ENCODE results near the gene NES.

NES gene

GRCh38 chr1:156652131-156652991 lies 24.8 kb downstream of the NES start:
- Mint-ChIP-seq H3K27me3 (peaks cover 99% of the 10 kb centered on the region), H3K9me3 (no peaks in the 10 kb centered on the region), H3K4me1 (peaks cover 9% of the 10 kb centered on the region), H3K27ac (peak overlapping the region in 1 of 2 donors; percentile 45), H3K4me3 (no peak overlapping the region)
- DNase-seq (no peak), ATAC-seq (no peak)

- H3K4me3 Mint-ChIP-seq = no peak overlapping the region
- H3K4me1 Mint-ChIP-seq = peaks cover 14% of the 10 kb centered on the region
- H3K9me3 Mint-ChIP-seq = no peaks in the 10 kb centered on the region
- peaks cover 99% of the 10 kb centered on the region for H3K27me3 Mint-ChIP-seq
- ATAC-seq = no peak
- H3K27ac Mint-ChIP-seq = no peak overlapping the region
- DNase-seq = no peak
Observed at GRCh38 chr1:156648951-156649350, 28.3 kb downstream of the NES start.

GRCh38 chr1:156648496-156648895 lies 28.7 kb downstream of the NES start:
- Mint-ChIP-seq H3K27ac (no peak overlapping the region), H3K4me3 (no peak overlapping the region), H3K9me3 (no peaks in the 10 kb centered on the region), H3K4me1 (peaks cover 18% of the 10 kb centered on the region), H3K27me3 (peaks cover 99% of the 10 kb centered on the region)
- DNase-seq (no peak), ATAC-seq (no peak)

GRCh38 chr1:156647351-156647750 lies 29.9 kb downstream of the NES start:
- ATAC-seq (no peak), DNase-seq (no peak)
- no peak overlapping the region for H3K27ac Mint-ChIP-seq
- H3K27me3 Mint-ChIP-seq = peaks cover 99% of the 10 kb centered on the region
- H3K9me3 Mint-ChIP-seq = no peaks in the 10 kb centered on the region
- H3K4me3 Mint-ChIP-seq = no peak overlapping the region
- peaks cover 28% of the 10 kb centered on the region for H3K4me1 Mint-ChIP-seq

GRCh38 chr1:156646738-156647211 lies 30.4 kb downstream of the NES start:
- no peak overlapping the region for H3K27ac Mint-ChIP-seq
- H3K9me3 Mint-ChIP-seq = no peaks in the 10 kb centered on the region
- peaks cover 99% of the 10 kb centered on the region for H3K27me3 Mint-ChIP-seq
- H3K4me1 Mint-ChIP-seq = peaks cover 32% of the 10 kb centered on the region
- no peak overlapping the region for H3K4me3 Mint-ChIP-seq
- DNase-seq (no peak), ATAC-seq (no peak)

GRCh38 chr1:156645666-156646065 lies 31.5 kb downstream of the NES start:
- Mint-ChIP-seq H3K27me3 (peaks cover 100% of the 10 kb centered on the region), H3K9me3 (no peaks in the 10 kb centered on the region), H3K4me1 (peaks cover 43% of the 10 kb centered on the region), H3K27ac (no peak overlapping the region), H3K4me3 (no peak overlapping the region)
- no peak for DNase-seq
- ATAC-seq = no peak

- H3K9me3 Mint-ChIP-seq = no peaks in the 10 kb centered on the region
- ATAC-seq (no peak), DNase-seq (no peak)
- no peak overlapping the region for H3K27ac Mint-ChIP-seq
- peaks cover 43% of the 10 kb centered on the region for H3K4me1 Mint-ChIP-seq
- H3K27me3 Mint-ChIP-seq = peaks cover 100% of the 10 kb centered on the region
- no peak overlapping the region for H3K4me3 Mint-ChIP-seq
Observed at GRCh38 chr1:156645056-156645455, 32.2 kb downstream of the NES start.

- peaks cover 43% of the 10 kb centered on the region for H3K4me1 Mint-ChIP-seq
- ATAC-seq = no peak
- H3K4me3 Mint-ChIP-seq = no peak overlapping the region
- no peaks in the 10 kb centered on the region for H3K9me3 Mint-ChIP-seq
- no peak for DNase-seq
- H3K27ac Mint-ChIP-seq = no peak overlapping the region
- peaks cover 100% of the 10 kb centered on the region for H3K27me3 Mint-ChIP-seq
Observed at GRCh38 chr1:156644640-156645039, 32.6 kb downstream of the NES start.

GRCh38 chr1:156644146-156644545 lies 33.1 kb downstream of the NES start:
- Mint-ChIP-seq H3K4me1 (peaks cover 43% of the 10 kb centered on the region), H3K27ac (no peak overlapping the region), H3K4me3 (no peak overlapping the region), H3K9me3 (no peaks in the 10 kb centered on the region), H3K27me3 (peaks cover 100% of the 10 kb centered on the region)
- ATAC-seq (peak; percentile 24), DNase-seq (no peak)

- no peak overlapping the region for H3K4me3 Mint-ChIP-seq
- peaks cover 43% of the 10 kb centered on the region for H3K4me1 Mint-ChIP-seq
- DNase-seq = peak in 1 of 2 donors; percentile 69
- ATAC-seq = peak; percentile 95
- no peaks in the 10 kb centered on the region for H3K9me3 Mint-ChIP-seq
- no peak overlapping the region for H3K27ac Mint-ChIP-seq
- peaks cover 100% of the 10 kb centered on the region for H3K27me3 Mint-ChIP-seq
Observed at GRCh38 chr1:156643778-156644092, 33.5 kb downstream of the NES start.

- Mint-ChIP-seq H3K27ac (no peak overlapping the region), H3K27me3 (peaks cover 100% of the 10 kb centered on the region), H3K4me1 (peaks cover 43% of the 10 kb centered on the region), H3K4me3 (no peak overlapping the region), H3K9me3 (no peaks in the 10 kb centered on the region)
- DNase-seq = no peak
- peak; percentile 18 for ATAC-seq
Observed at GRCh38 chr1:156643049-156643777, 34.0 kb downstream of the NES start.

GRCh38 chr1:156642265-156643048 lies 34.8 kb downstream of the NES start:
- no peak for DNase-seq
- peak overlapping the region; percentile 57 to 74 for H3K4me3 Mint-ChIP-seq
- peaks cover 43% of the 10 kb centered on the region for H3K4me1 Mint-ChIP-seq

GRCh38 chr1:156641761-156642264 lies 35.4 kb downstream of the NES start, which contains the start of gene BCAN:
TSS of gene BCAN (plus strand) at chr1:156642117. CDS start at chr1:156646055, 3,938 bp downstream.
- Mint-ChIP-seq H3K27me3 (peaks cover 92% of the 10 kb centered on the region), H3K4me3 (peak within 1 kb of the TSS; percentile 57 to 74), H3K4me1 (peaks cover 43% of the 10 kb centered on the region), H3K9me3 (no peaks in the 10 kb centered on the region), H3K27ac (no peak within 1 kb of the TSS)
- ATAC-seq (peak; percentile 26), DNase-seq (no peak)

More at GRCh38 chr1:156642265-156643048, 34.8 kb downstream of the NES start:
- ATAC-seq = peak; percentile 1
- Mint-ChIP-seq H3K27me3 (peaks cover 99% of the 10 kb centered on the region), H3K27ac (no peak overlapping the region), H3K9me3 (no peaks in the 10 kb centered on the region)

GRCh38 chr1:156640842-156641706 lies 36.1 kb downstream of the NES start:
- H3K9me3 Mint-ChIP-seq = no peaks in the 10 kb centered on the region
- ATAC-seq (no peak), DNase-seq (no peak)
- no peak overlapping the region for H3K27ac Mint-ChIP-seq
- peak overlapping the region; percentile 31 to 42 for H3K4me3 Mint-ChIP-seq
- peaks cover 39% of the 10 kb centered on the region for H3K4me1 Mint-ChIP-seq
- H3K27me3 Mint-ChIP-seq = peaks cover 92% of the 10 kb centered on the region

Data from stimulated activated naive CD8-positive, alpha-beta T cell treated with anti-CD3 and anti-CD28 coated beads, Interleukin-15, amount 100 ng/mL, for 72 hours (primary cell).